GM23248 (cell line): Measurements from ENCODE around the gene NCL.

Source experiments
- EZH2 ChIP-seq: fragments of 200-600 bp; sonication (generic); IDR thresholded peaks from 2 replicates; pipeline ENCODE4 v1.6.1; 2018; ENCODE audit warnings: antibody characterized with exemption, mild to moderate bottlenecking; ENCODE audit not compliant: insufficient read depth, poor library complexity, severe bottlenecking
- EZH2phosphoT487 ChIP-seq: fragments of 200-600 bp; sonication (generic); IDR thresholded peaks from 2 replicates; pipeline ENCODE4 v1.6.1; 2018; ENCODE audit warnings: antibody characterized with exemption, moderate library complexity, mild to moderate bottlenecking, low read depth; ENCODE audit not compliant: insufficient read depth

GRCh38 chr2:231502596-231502995 is 38.3 kb upstream of the NCL start:
- TF ChIP-seq EZH2phosphoT487 (no peak), EZH2 (no peak)
